ENCODE data around the gene USP40.

- TF ChIP-seq CTCF (optimal IDR thresholded peaks at IDR 0.05 in 1 of 3, IDR thresholded peaks at IDR 0.05 in 1 of 3, conservative IDR thresholded peaks at IDR 0.05 in 1 of 3; ENCODE audit: extremely low read depth in 1 of 3, insufficient read depth in 2 of 3, low read length in 3 of 3) (no peak), EZH2 (IDR thresholded peaks at IDR 0.05; ENCODE audit: low read length) (no peak)
Observed at GRCh38 chr2:233457356-233457755, 109.2 kb downstream of the USP40 start.

All from keratinocyte (primary cell).